HepG2 (cell line): ENCODE data around the gene KRT27. TPM values are rescaled to one million over a fixed set of nuclear protein-coding genes. Genes with fewer than 3 reads are reported as not detected.

Experiments
- ARNT2 ChIP-seq: sonication (generic); formaldehyde crosslinking; IDR thresholded peaks from 2 replicates; pipeline ENCODE4 v1.8.0; 2022; ENCODE audit warnings: mild to moderate bottlenecking, low read depth, missing genetic modification reagents, moderate library complexity
- ARNTL ChIP-seq: sonication (generic); formaldehyde crosslinking; IDR thresholded peaks from 2 replicates; pipeline ENCODE4 v1.4.0; 2020; ENCODE audit warnings: mild to moderate bottlenecking, missing genetic modification reagents
- CEBPG ChIP-seq: IDR thresholded peaks from 2 replicates; pipeline ENCODE4 v1.6.1; 2016
- E2F1 ChIP-seq: sonication (generic); formaldehyde crosslinking; IDR thresholded peaks from 2 replicates; pipeline ENCODE4 v1.5.0; 2020; ENCODE audit warnings: missing genetic modification reagents
- HDAC6 ChIP-seq: fragments of 200-600 bp; sonication (generic); IDR thresholded peaks from 2 replicates; pipeline ENCODE4 v1.7.0; 2017; ENCODE audit warnings: mild to moderate bottlenecking, antibody characterized with exemption, low read length, low read depth
- HMG20B ChIP-seq: conservative IDR thresholded peaks from 2 replicates; pipeline ENCODE4 v1.6.1; 2016; ENCODE audit warnings: missing genetic modification reagents, missing compliant biosample characterization
- KAT7 ChIP-seq: IDR thresholded peaks from 2 replicates; pipeline ENCODE4 v1.6.1; 2018; ENCODE audit warnings: borderline replicate concordance, missing compliant biosample characterization
- KMT2A ChIP-seq: sonication (generic); formaldehyde crosslinking; IDR thresholded peaks from 2 replicates; pipeline ENCODE4 v1.4.0; 2020; ENCODE audit warnings: missing genetic modification reagents
- MXD1 ChIP-seq: sonication (generic); formaldehyde crosslinking; IDR thresholded peaks from 2 replicates; pipeline ENCODE4 v1.4.0; 2020; ENCODE audit warnings: mild to moderate bottlenecking, missing genetic modification reagents
- NR2F1 ChIP-seq, 2 experiments: fragments of 450-650 bp in 1 of 2; formaldehyde crosslinking in 1 of 2; IDR thresholded peaks; 2 replicates each; pipeline versions ENCODE4 v1.5.0 to v1.6.1; 2016 to 2020; ENCODE audit warnings: mild to moderate bottlenecking in 1 of 2, missing compliant biosample characterization in 1 of 2, missing genetic modification reagents in 1 of 2, moderate library complexity in 1 of 2
- RFX3 ChIP-seq: IDR thresholded peaks from 2 replicates; pipeline ENCODE4 v1.6.1; 2016; ENCODE audit warnings: missing biosample characterization, missing genetic modification reagents
- SALL1 ChIP-seq: sonication (generic); formaldehyde crosslinking; IDR thresholded peaks from 2 replicates; pipeline ENCODE4 v1.8.0; 2022; ENCODE audit warnings: mild to moderate bottlenecking, missing genetic modification reagents
- TOE1 ChIP-seq: sonication (generic); formaldehyde crosslinking; IDR thresholded peaks from 2 replicates; pipeline ENCODE4 v1.4.0; 2020; ENCODE audit warnings: mild to moderate bottlenecking, missing genetic modification reagents
- ZFP91 ChIP-seq: sonication (generic); formaldehyde crosslinking; IDR thresholded peaks from 2 replicates; pipeline ENCODE4 v1.9.0; 2022; ENCODE audit warnings: missing genetic modification reagents, mild to moderate bottlenecking, borderline replicate concordance
- ZNF275 ChIP-seq: sonication (generic); formaldehyde crosslinking; IDR thresholded peaks from 2 replicates; pipeline ENCODE4 v1.8.0; 2022; ENCODE audit warnings: missing genetic modification reagents, mild to moderate bottlenecking, inconsistent platforms, borderline replicate concordance
- ZNF317 ChIP-seq: sonication (generic); formaldehyde crosslinking; IDR thresholded peaks from 2 replicates; pipeline ENCODE4 v1.5.0; 2020; ENCODE audit warnings: mild to moderate bottlenecking, missing genetic modification reagents
- ZNF543 ChIP-seq: sonication (generic); formaldehyde crosslinking; IDR thresholded peaks from 2 replicates; pipeline ENCODE4 v1.4.0; 2020; ENCODE audit warnings: mild to moderate bottlenecking, missing genetic modification reagents
- ZNF570 ChIP-seq: sonication (generic); formaldehyde crosslinking; IDR thresholded peaks from 2 replicates; pipeline ENCODE4 v1.4.0; 2020; ENCODE audit warnings: mild to moderate bottlenecking, missing genetic modification reagents, borderline replicate concordance
- ZNF839 ChIP-seq: sonication (generic); formaldehyde crosslinking; IDR thresholded peaks from 2 replicates; pipeline ENCODE4 v1.4.0; 2020; ENCODE audit warnings: missing genetic modification reagents, mild to moderate bottlenecking, borderline replicate concordance
- polyA plus RNA-seq, 8 experiments: library from polyadenylated mRNA; depleted of rRNA in 3 of 8; stranded (reverse) in 7 of 8; unstranded in 1 of 8; fragments of >200 nt; fragmentation: Illumina TruSeq in 4 of 8; extraction: Trizol in 4 of 8; gene quantifications; 2 replicates each; pipeline versions ENCODE4 v1.2.1 to v1.2.3, GENCODE V29; 2011 to 2016; ENCODE audit warnings: low read depth in 4 of 8, missing spikeins in 1 of 8, mixed read lengths in 1 of 8; ENCODE audit not compliant: insufficient read depth in 1 of 8
- total RNA-seq, 5 experiments: library from RNA; depleted of rRNA; stranded (reverse); fragments of >200 nt; fragmentation: Illumina TruSeq; extraction: Trizol; gene quantifications; 2 replicates each; pipeline ENCODE4 v1.2.3, GENCODE V29; 2016; ENCODE audit warnings: low read depth in 1 of 5
- TF ChIP-seq, protein P1 (sequence below): sonication (generic); formaldehyde crosslinking; IDR thresholded peaks from 2 replicates; pipeline ENCODE4 v1.8.0; 2022; ENCODE audit warnings: mild to moderate bottlenecking, missing genetic modification reagents, borderline replicate concordance
- TF ChIP-seq, protein P2 (sequence below), 2 experiments: sonication (generic) in 1 of 2; formaldehyde crosslinking in 1 of 2; IDR thresholded peaks; 2 replicates each; pipeline versions ENCODE4 v1.4.0 to v1.6.1; 2018 to 2020; ENCODE audit warnings: missing genetic modification reagents in 2 of 2, borderline replicate concordance in 1 of 2, low read depth in 1 of 2, mild to moderate bottlenecking in 1 of 2, missing biosample characterization in 1 of 2

The KRT27 gene
- total and polyA plus RNA-seq, 2 of the 13 experiments (the other 11 are each of a cell fraction or from before 2014, with no cell fraction given): not detected

- TF ChIP-seq HMG20B (CRISPR knock-in tag) (no peak), CEBPG (CRISPR knock-in tag) (no peak), ZNF543 (CRISPR knock-in tag) (no peak), NR2F1 (CRISPR knock-in tag; IDR thresholded peaks at IDR 0.05) (no peak), HDAC6 (no peak), MXD1 (CRISPR knock-in tag) (no peak; the same call in 1 of the 2 replicates), ZNF570 (no peak), SALL1 (CRISPR knock-in tag) (peak; percentile 70), ZNF839 (CRISPR knock-in tag) (no peak), TOE1 (CRISPR knock-in tag) (no peak), E2F1 (no peak), ARNT2 (peak; percentile 59), ZNF317 (CRISPR knock-in tag) (no peak), ARNTL (CRISPR knock-in tag) (no peak), RFX3 (CRISPR knock-in tag) (no peak), KAT7 (CRISPR knock-in tag) (peak; percentile 50; the same call in 1 of the 2 replicates), ZNF275 (CRISPR knock-in tag) (no peak), KMT2A (CRISPR knock-in tag) (no peak; the same call in 1 of the 2 replicates), ZFP91 (CRISPR knock-in tag) (peak; percentile 45; the same call in 1 of the 2 replicates)
- TF ChIP-seq, protein P1, sequence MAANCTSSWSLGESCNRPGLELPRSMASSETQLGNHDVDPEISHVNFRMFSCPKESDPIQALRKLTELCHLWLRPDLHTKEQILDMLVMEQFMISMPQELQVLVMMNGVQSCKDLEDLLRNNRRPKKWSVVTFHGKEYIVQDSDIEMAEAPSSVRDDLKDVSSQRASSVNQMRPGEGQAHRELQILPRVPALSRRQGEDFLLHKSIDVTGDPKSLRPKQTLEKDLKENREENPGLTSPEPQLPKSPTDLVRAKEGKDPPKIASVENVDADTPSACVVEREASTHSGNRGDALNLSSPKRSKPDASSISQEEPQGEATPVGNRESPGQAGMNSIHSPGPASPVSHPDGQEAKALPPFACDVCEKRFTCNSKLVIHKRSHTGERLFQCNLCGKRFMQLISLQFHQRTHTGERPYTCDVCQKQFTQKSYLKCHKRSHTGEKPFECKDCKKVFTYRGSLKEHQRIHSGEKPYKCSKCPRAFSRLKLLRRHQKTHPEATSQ: no peak
- TF ChIP-seq, protein P2, sequence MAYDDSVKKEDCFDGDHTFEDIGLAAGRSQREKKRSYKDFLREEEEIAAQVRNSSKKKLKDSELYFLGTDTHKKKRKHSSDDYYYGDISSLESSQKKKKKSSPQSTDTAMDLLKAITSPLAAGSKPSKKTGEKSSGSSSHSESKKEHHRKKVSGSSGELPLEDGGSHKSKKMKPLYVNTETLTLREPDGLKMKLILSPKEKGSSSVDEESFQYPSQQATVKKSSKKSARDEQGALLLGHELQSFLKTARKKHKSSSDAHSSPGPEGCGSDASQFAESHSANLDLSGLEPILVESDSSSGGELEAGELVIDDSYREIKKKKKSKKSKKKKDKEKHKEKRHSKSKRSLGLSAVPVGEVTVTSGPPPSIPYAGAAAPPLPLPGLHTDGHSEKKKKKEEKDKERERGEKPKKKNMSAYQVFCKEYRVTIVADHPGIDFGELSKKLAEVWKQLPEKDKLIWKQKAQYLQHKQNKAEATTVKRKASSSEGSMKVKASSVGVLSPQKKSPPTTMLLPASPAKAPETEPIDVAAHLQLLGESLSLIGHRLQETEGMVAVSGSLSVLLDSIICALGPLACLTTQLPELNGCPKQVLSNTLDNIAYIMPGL (CRISPR knock-in tag; IDR thresholded peaks at IDR 0.05; ENCODE audit: borderline replicate concordance in 1 of 2, low read depth in 1 of 2): no peak
Observed at GRCh38 chr17:40818733-40819527, 36.6 kb upstream of the KRT27 start (continued).
